IMR-90 (cell line): ENCODE results near the gene CXCL6. TPM values are rescaled to one million over a fixed set of nuclear protein-coding genes. Genes with fewer than 3 reads are reported as not detected.

Source experiments
- ATAC-seq: fragments of 200-7000 bp; cut with Tn5 transposase; 2 replicates; pipeline ENCODE4 v1.9.1; 2020; ENCODE audit warnings: low read depth, mild to moderate bottlenecking, moderate library complexity
- BruUV-seq: library from RNA; stranded (reverse); fragments of 400-500 nt; replicated peaks from 2 replicates; lab custom pipeline; 2021; lab: Mats Ljungman, UMichigan
- CTCF ChIA-PET: fragments of 300-600 bp; formaldehyde crosslinking; extraction: SDS; loops from one replicate; lab custom pipeline; 2021; ENCODE audit warnings: antibody characterized with exemption; lab: Yijun Ruan, JAX
- POLR2A ChIA-PET: fragments of 300-600 bp; sonication (Branson Sonifier 250); formaldehyde crosslinking; loops from one replicate; lab custom pipeline; 2022; ENCODE audit warnings: antibody characterized with exemption; ENCODE audit not compliant: unreplicated experiment; lab: Charles Lee
- DNase-seq: peaks from one replicate; pipeline ENCODE4 v3.0.0; 2013
- H2AFZ ChIP-seq: replicated peaks from 2 replicates; pipeline ENCODE3; 2013; ENCODE audit warnings: low read length, mild to moderate bottlenecking; ENCODE audit not compliant: poor library complexity
- H2AK5ac ChIP-seq: 2 replicates; pipeline ENCODE4 v1.6.1; 2013; ENCODE audit warnings: low read depth, low read length, inconsistent platforms
- H2AK9ac ChIP-seq: replicated peaks from 2 replicates; pipeline ENCODE3; 2013; ENCODE audit warnings: mild to moderate bottlenecking, low read depth, low read length, moderate library complexity; ENCODE audit not compliant: poor library complexity
- H2BK120ac ChIP-seq: 2 replicates; pipeline ENCODE4 v1.6.1; 2013; ENCODE audit warnings: low read depth, low read length, inconsistent platforms
- H2BK15ac ChIP-seq: 3 replicates; pipeline ENCODE4 v1.6.1; 2013; ENCODE audit warnings: low read depth, low read length, inconsistent platforms
- H2BK20ac ChIP-seq: 2 replicates; pipeline ENCODE4 v1.6.1; 2013; ENCODE audit warnings: low read depth, mild to moderate bottlenecking, inconsistent platforms, low read length, moderate library complexity
- H2BK5ac ChIP-seq: 2 replicates; pipeline ENCODE4 v1.6.1; 2013; ENCODE audit warnings: mild to moderate bottlenecking, low read depth, low read length, inconsistent platforms; ENCODE audit not compliant: poor library complexity, severe bottlenecking
- H3K14ac ChIP-seq: replicated peaks from 2 replicates; pipeline ENCODE4 v1.6.1; 2013; ENCODE audit warnings: low read depth, low read length, inconsistent platforms
- H3K18ac ChIP-seq: 2 replicates; pipeline ENCODE4 v1.6.1; 2013; ENCODE audit warnings: low read depth, low read length, control low read depth
- H3K23ac ChIP-seq: 2 replicates; pipeline ENCODE4 v1.6.1; 2013; ENCODE audit warnings: low read depth, low read length, inconsistent platforms
- H3K27ac ChIP-seq: 2 replicates; pipeline ENCODE4 v1.5.1; 2013; ENCODE audit warnings: mild to moderate bottlenecking, control low read depth, low read length; ENCODE audit not compliant: insufficient read depth
- H3K27me3 ChIP-seq: 2 replicates; pipeline ENCODE4 v1.6.1; 2013; ENCODE audit warnings: low read length; ENCODE audit not compliant: control insufficient read depth, insufficient read depth
- H3K36me3 ChIP-seq: 2 replicates; pipeline ENCODE4 v1.6.1; 2013; ENCODE audit warnings: low read length, mixed read lengths; ENCODE audit not compliant: control insufficient read depth, insufficient read depth
- H3K4ac ChIP-seq: 2 replicates; pipeline ENCODE4 v1.6.1; 2013; ENCODE audit warnings: low read depth, low read length, inconsistent platforms
- H3K4me1 ChIP-seq: 2 replicates; pipeline ENCODE4 v1.6.1; 2013; ENCODE audit warnings: low read length, mixed read lengths; ENCODE audit not compliant: control insufficient read depth, insufficient read depth
- H3K4me2 ChIP-seq: 2 replicates; pipeline ENCODE4 v1.6.1; 2013; ENCODE audit warnings: low read depth, mild to moderate bottlenecking, control low read depth, low read length, moderate library complexity
- H3K4me3 ChIP-seq: 2 replicates; pipeline ENCODE4 v1.5.1; 2013; ENCODE audit warnings: low read depth, mild to moderate bottlenecking, control low read depth, low read length, moderate library complexity; ENCODE audit not compliant: insufficient read depth
- H3K56ac ChIP-seq: 2 replicates; pipeline ENCODE4 v1.6.1; 2013; ENCODE audit warnings: low read length, inconsistent platforms; ENCODE audit not compliant: insufficient read depth; ENCODE audit errors: extremely low read depth
- H3K79me1 ChIP-seq, 2 experiments: 2 replicates each; pipeline ENCODE4 v1.6.1; 2013; ENCODE audit warnings: low read length in 2 of 2, inconsistent platforms in 1 of 2, low read depth in 1 of 2
- H3K9ac ChIP-seq: 2 replicates; pipeline ENCODE4 v1.6.1; 2013; ENCODE audit warnings: low read depth, low read length, control low read depth
- H3K9me1 ChIP-seq: 2 replicates; pipeline ENCODE4 v1.6.1; 2013; ENCODE audit warnings: low read length, inconsistent platforms; ENCODE audit not compliant: insufficient read depth
- H3K9me3 ChIP-seq: 2 replicates; pipeline ENCODE4 v1.6.1; 2013; ENCODE audit warnings: low read length; ENCODE audit not compliant: control insufficient read depth, insufficient read depth
- H4K20me1 ChIP-seq: 2 replicates; pipeline ENCODE4 v1.6.1; 2013; ENCODE audit warnings: low read length, inconsistent platforms; ENCODE audit not compliant: insufficient read depth
- H4K5ac ChIP-seq: 2 replicates; pipeline ENCODE4 v1.6.1; 2013; ENCODE audit warnings: mild to moderate bottlenecking, low read depth, low read length, control low read depth
- H4K8ac ChIP-seq, 2 experiments: 2 replicates each; pipeline ENCODE4 v1.6.1; 2013; ENCODE audit warnings: low read depth in 2 of 2, low read length in 2 of 2, control low read depth in 1 of 2, inconsistent platforms in 1 of 2
- H4K91ac ChIP-seq: 2 replicates; pipeline ENCODE4 v1.6.1; 2013; ENCODE audit warnings: low read depth, low read length, inconsistent platforms; ENCODE audit not compliant: insufficient read depth
- BHLHE40 ChIP-seq: fragments of 150-350 bp; IDR thresholded peaks from 2 replicates; pipeline ENCODE4 v1.6.1; 2016; ENCODE audit warnings: mild to moderate bottlenecking, low read depth, low read length
- CTCF ChIP-seq: conservative IDR thresholded peaks from 2 replicates; pipeline ENCODE4 v1.5.1; 2012; ENCODE audit warnings: mild to moderate bottlenecking, low read depth, low read length, improper control_type of control experiment
- MAZ ChIP-seq: IDR thresholded peaks from 2 replicates; pipeline ENCODE4 v1.6.1; 2012; ENCODE audit warnings: low read depth, mild to moderate bottlenecking, low read length, improper control_type of control experiment, moderate library complexity, borderline replicate concordance
- MXI1 ChIP-seq: IDR thresholded peaks from 2 replicates; pipeline ENCODE4 v1.6.1; 2012; ENCODE audit warnings: low read depth, mild to moderate bottlenecking, low read length, moderate library complexity, borderline replicate concordance
- NFE2L2 ChIP-seq: fragments of 150-350 bp; IDR thresholded peaks from 2 replicates; pipeline ENCODE4 v1.6.1; 2016; ENCODE audit warnings: low read depth, mild to moderate bottlenecking, low read length
- RAD21 ChIP-seq: IDR thresholded peaks from 2 replicates; pipeline ENCODE4 v1.6.1; 2012; ENCODE audit warnings: low read length, improper control_type of control experiment
- SMC3 ChIP-seq: fragments of 150-350 bp; IDR thresholded peaks from 2 replicates; pipeline ENCODE4 v1.6.1; 2016; ENCODE audit warnings: low read depth, mild to moderate bottlenecking, antibody characterized with exemption, low read length, moderate library complexity
- USF2 ChIP-seq: fragments of 150-350 bp; IDR thresholded peaks from 2 replicates; pipeline ENCODE4 v1.6.1; 2017; ENCODE audit warnings: mild to moderate bottlenecking, antibody characterized with exemption, low read length, low read depth
- WGBS, 2 experiments: methylation state at CpG; one replicate each; pipeline versions ENCODE4 v1.1.5 to v1.1.7; 2013; ENCODE audit warnings: missing lambda C conversion rate in 2 of 2; ENCODE audit not compliant: insufficient read length in 1 of 2; ENCODE audit errors: extremely low coverage in 2 of 2; 5-methylcytosine and 5-hydroxymethylcytosine counted together
- dilution Hi-C: fragments of 300-500 bp; cut with HindIII; formaldehyde crosslinking; loops from one replicate; pipeline ENCODE4 v1.14.3; 2018; ENCODE audit warnings: low sequenced_read_pairs; ENCODE audit not compliant: unreplicated experiment
- in situ Hi-C: fragments of 300-500 bp; cut with MboI; formaldehyde crosslinking; loops from 3 replicates; pipeline ENCODE4 v1.14.3; 2019; ENCODE audit warnings: low sequenced_read_pairs, inconsistent platforms, mixed read lengths
- intact Hi-C: fragments of 100-400 bp; cut with micrococcal nuclease; formaldehyde crosslinking; loops from 2 replicates; pipeline ENCODE4 v1.10.0; 2022
- polyA plus RNA-seq, 3 experiments: library from polyadenylated mRNA; depleted of rRNA; stranded (reverse); fragments of >200 nt; gene quantifications; 2 replicates each; pipeline ENCODE4 v1.2.3, GENCODE V29; 2012; ENCODE audit warnings: low replicate concordance in 1 of 3
- total RNA-seq: library from RNA; depleted of rRNA; stranded (reverse); fragments of >200 nt; gene quantifications from 2 replicates; pipeline ENCODE4 v1.2.3, GENCODE V29; 2012

CXCL6 gene
- total and polyA plus RNA-seq, 2 of the 4 experiments (the other 2 are of a cell fraction), result not detected

- Histone ChIP-seq H3K27me3 (peaks cover 18% of the 10 kb centered on the region), H3K9me3 (peaks cover 4% of the 10 kb centered on the region; the same call in 1 of the 2 replicates), H3K9me1 (peaks cover 2% of the 10 kb centered on the region), H2AK9ac (no peak overlapping the region), H3K79me1 (no peaks in the 10 kb centered on the region), H3K23ac (no peak overlapping the region), H4K8ac (no peak overlapping the region), H3K56ac (no peak overlapping the region), H2BK15ac (no peak overlapping the region), H4K5ac (no peak overlapping the region), H2AK5ac (no peak overlapping the region), H2AFZ (no peak overlapping the region), H3K14ac (no peak overlapping the region), H2BK20ac (no peak overlapping the region), H4K20me1 (no peaks in the 10 kb centered on the region), H3K4me2 (peak overlapping the region; percentile 16; the same call in 1 of the 2 replicates), H3K27ac (no peak overlapping the region), H2BK120ac (no peak overlapping the region), H3K36me3 (no peaks in the 10 kb centered on the region), H3K9ac (no peak overlapping the region), H3K4ac (no peak overlapping the region), H3K18ac (peak overlapping the region; percentile 67), H4K91ac (no peak overlapping the region), H2BK5ac (no peak overlapping the region), H3K4me1 (peaks cover 11% of the 10 kb centered on the region), H3K4me3 (no peak overlapping the region)
- WGBS, 2 experiments, result no CpG with 5 or more reads among the region's 4 CpGs
- in situ Hi-C loops (no loop called here), intact Hi-C loops (loop anchor here (2.0 to 10.0 kb wide), 3 partner anchors 175 to 275 kb away; partner anchors contain the start of gene CXCL3), dilution Hi-C loops (no loop called here)
- no TSS peak for BruUV-seq
- ChIA-PET CTCF (no interaction called here), POLR2A (no interaction called here)
- TF ChIP-seq NFE2L2 (no peak), BHLHE40 (no peak), USF2 (no peak), RAD21 (no peak), CTCF (no peak), MXI1 (no peak), MAZ (no peak), SMC3 (no peak)
- ATAC-seq (no peak), DNase-seq (no peak)
These were observed 23.7 kb downstream of the CXCL6 start for GRCh38 chr4:73860181-73860580.
